Activated CD4-positive, alpha-beta T cell treated with anti-CD3 and anti-CD28 coated beads, Interleukin-2, amount 50 U/mL, for 1 hour (primary cell): ENCODE results near the gene DRC3.
"Not testable (repeated sequence)": the region's sequence is repeated elsewhere in the genome, so short reads cannot be mapped to it uniquely, and the experiment has no call there.

Experiments
- DNase-seq: peaks from one replicate; pipeline ENCODE4 v3.0.0-alpha.2; 2020

DRC3 gene

GRCh38 chr17:17994271-17995069 lies 21.8 kb downstream of the DRC3 start:
- no peak for DNase-seq

GRCh38 chr17:17995887-17996286 lies 23.2 kb downstream of the DRC3 start:
- not testable (repeated sequence) for DNase-seq

DNA sequence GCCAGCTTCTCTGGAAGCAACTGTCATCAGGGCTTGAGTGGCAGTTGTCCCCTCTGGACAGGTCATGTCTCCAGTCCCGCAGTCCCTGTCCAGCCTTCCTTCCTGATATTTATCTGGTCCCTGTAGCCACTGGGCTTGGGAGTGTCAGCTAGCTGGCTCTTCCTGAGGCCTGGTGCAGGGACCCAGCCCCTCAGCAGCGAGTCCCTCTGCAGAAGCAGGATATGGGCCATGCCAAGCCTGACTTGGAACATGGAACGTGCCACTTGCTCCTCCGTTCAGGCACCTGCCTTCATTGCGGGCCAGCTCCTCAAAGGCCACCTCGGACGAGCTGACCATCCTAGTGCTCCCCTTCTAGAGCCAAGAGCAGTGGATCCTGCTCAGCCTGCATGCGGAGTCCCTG lies 26.3 kb downstream of the DRC3 start:
- no peak for DNase-seq

GRCh38 chr17:17999364-18000029 lies 26.8 kb downstream of the DRC3 start:
- no peak for DNase-seq

- no peak for DNase-seq
Observed at GRCh38 chr17:18000030-18000408, 27.4 kb downstream of the DRC3 start.

DNA sequence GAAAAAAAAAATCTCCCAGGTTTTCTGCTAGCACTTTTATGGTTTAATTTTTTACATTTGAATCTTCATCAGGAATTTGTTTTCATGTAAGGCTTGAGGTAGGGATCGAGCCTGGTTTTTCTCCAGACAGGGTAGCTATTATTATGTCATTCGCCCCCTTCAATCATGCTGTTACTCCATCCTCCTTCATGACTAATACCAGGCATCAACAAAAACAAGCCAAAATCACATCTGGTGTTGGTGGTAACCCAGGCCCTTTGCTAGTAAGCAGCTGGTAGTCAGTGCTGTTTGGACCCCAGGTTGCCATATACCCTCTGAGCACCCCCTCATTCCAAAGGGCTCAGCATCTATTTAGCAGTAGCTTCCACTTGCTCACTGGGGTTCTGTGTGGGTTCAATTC lies 29.5 kb downstream of the DRC3 start:
- DNase-seq, result no peak

- no peak for DNase-seq
Observed at GRCh38 chr17:18004345-18004744, 31.7 kb downstream of the DRC3 start.

DNA sequence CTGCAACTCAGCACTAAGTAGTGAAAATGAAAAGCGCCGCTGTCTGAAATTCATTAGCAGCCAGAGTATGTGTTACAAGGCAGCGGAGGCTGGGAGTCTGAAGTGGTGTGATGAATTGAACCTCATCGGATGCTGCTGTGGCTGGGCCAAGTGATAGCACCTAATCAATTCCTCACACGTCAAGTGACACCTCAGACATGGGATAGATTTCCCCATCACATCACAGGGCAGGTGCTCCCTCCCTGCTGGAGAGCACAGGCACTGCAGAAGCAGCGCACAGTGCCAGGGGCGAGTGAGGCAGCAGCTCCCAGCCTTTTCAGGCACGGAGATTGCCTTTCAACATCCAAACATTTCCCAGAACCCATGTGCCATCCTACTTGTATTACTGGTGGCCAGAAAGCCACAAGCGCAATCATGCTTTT lies 32.2 kb downstream of the DRC3 start:
- DNase-seq, result no peak

DNA sequence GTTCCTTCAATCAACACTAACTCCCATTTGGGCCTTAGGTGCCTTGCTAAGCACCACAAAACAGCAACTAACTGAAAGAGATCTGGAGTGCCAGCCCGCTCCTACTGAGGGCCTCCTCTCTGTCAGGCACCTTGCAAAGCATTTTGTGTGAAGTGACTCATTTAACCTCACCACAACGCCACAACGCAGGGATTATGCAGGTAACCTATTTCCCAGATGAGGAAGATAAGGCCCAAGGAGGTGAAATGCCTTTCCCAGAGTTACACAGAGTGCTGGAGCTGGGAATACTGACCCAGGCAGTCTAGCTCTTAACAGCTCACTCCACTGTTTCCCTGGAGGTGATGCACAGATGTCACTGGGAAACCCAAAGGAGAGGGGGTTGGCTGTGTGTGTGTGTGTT lies 32.8 kb downstream of the DRC3 start:
- no peak for DNase-seq

DNA sequence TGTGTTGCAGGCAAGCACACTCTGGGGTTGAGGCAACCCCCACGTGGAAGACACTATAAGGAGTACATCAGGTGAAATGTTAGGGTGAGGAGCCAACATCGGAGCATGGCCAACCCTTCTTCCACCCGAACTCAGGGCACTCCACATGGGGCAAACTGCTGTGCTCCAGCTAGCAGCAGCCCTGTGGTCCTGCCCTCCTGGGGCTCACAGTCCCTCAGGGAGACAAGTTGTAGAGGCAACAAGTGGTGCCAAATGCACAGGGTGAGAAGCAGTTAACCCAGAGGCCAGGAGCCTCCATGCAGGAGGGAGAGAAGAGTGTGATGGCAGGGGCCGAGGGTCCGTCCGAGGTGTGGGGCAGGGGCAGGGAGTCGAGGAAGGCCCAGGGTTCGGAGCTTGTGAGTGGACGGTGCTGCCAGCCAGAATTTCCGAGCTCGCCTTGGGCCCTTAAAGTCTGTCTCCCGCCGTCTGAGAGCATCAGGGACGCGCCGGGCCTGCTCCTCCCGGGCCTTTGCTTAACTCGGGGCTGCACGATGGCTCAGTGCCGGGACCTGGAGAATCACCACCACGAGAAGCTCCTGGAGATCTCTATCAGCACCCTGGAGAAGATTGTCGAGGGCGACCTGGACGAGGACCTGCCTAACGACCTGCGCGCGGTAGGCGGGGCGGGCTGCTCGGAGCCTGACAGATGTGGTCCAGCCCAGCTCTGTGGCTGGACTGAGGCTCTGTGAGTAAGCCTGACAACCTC lies 34.0 kb downstream of the DRC3 start:
- DNase-seq, result no peak

DNA sequence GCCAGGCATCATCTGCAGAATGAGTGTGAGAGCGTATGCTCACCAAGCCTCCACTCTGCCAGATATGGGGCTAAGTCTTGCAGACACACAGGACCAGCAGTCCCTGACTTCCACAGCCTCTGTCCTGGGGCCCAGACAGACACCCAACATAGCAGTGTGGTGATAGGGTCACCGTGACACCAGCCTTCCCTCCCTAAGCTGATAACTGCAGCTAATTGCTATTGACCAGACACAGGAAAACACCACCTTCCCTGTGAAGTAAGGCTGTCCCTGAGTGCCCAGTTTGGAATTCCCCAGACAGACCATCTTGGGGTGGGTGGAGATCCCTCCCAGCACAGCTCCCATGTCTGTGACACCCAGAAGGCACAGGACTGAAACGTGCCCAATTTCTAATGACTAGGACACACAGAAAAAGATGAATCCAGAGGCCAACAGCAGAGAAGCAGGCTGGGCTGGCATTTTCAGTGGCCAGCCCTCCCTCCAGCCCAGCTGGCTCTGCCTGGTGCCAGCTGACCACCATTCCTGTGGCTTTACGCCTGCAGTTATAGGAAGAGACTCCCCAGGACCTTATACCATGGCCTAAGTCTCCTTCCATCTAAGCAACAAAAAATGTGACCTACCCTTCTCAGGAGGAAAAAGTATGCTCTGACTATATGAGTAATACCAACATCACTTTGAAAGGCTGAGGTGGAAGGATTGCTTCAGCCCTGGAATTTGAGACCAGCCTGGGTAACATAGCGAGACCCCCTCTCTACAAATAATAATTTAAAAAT lies 36.0 kb downstream of the DRC3 start:
- DNase-seq, result no peak

- no peak for DNase-seq
Observed at GRCh38 chr17:18009609-18010420, 37.2 kb downstream of the DRC3 start.

DNA sequence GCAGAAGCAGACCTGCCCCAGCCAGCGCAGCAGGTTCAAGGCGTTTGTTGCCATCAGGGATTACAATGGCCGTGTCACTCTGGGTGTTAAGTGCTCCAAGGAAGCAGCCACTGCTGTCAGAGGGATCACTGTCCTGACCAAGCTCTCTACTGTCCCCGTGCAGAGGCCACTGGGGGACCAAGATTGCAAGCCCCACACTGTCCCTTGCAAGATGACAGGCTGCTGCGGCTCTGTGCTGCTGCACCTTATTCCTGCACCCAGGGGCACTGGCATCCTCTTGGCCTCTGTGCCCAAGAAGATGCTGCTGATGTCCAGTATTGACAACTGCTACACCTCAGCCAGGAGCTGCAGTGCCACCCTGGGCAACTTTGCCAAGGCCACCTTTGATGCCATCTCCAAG lies 38.6 kb downstream of the DRC3 start:
- no peak for DNase-seq

GRCh38 chr17:18014006-18014405 lies 41.3 kb downstream of the DRC3 start:
- DNase-seq, result no peak

GRCh38 chr17:18015593-18015992 lies 42.9 kb downstream of the DRC3 start:
- no peak for DNase-seq

- no peak for DNase-seq
Observed at GRCh38 chr17:18016426-18016825, 43.8 kb downstream of the DRC3 start.

DNA sequence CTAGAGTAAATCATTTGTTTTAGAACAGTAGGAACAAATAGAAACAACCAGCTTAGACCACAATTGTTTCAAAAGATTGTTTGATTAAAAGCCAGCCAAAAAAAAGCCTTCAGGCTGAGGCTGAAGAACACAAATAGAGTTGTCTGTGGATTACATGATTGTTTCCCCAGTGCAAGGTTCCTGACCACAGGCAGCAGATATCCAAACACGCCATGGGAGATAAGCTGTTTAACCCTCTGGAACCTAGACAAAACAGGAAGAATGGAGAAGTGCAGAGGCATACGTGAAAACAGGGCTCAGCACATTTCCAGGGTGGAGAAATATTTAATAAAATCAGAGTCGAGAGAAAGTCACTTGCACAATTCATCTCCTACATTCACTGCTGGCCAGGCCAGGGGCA lies 45.3 kb downstream of the DRC3 start:
- no peak for DNase-seq

- no peak for DNase-seq
Observed at GRCh38 chr17:18018411-18018921, 45.8 kb downstream of the DRC3 start.

DNA sequence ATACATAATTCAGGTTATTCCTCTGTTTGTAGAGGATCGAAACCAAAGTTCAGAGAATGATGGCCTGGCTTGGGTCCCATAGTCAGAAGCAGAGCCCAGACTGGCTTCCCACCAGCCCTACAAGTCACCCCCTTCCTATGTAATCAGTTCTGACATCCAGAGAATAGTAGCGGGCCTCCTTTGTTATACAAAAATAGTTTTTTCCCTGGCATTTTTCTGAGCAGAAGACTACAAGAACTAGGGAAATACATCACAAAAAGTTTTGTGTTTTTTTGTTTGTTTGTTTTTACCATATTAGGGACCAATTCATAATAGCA lies 47.1 kb downstream of the DRC3 start:
- DNase-seq, result no peak

- DNase-seq, result no peak
Observed at GRCh38 chr17:18020971-18021370, 48.3 kb downstream of the DRC3 start.

GRCh38 chr17:18021372-18021771 lies 48.7 kb downstream of the DRC3 start:
- DNase-seq, result no peak
